Upper lobe of right lung (tissue), 1 donor: ENCODE data around the gene WIZ. TPM values are rescaled to one million over a fixed set of nuclear protein-coding genes. Genes with fewer than 3 reads are reported as not detected.

ENCODE experiments used
- ATAC-seq: fragments of 200-7000 bp; cut with Tn5 transposase; one replicate; pipeline ENCODE4 v1.9.1; 2020; ENCODE audit warnings: mild to moderate bottlenecking, moderate library complexity
- DNase-seq: peaks from one replicate; pipeline ENCODE4 v3.0.0-alpha.2; 2020
- H3K27ac ChIP-seq: fragments of 200-600 bp; one replicate; pipeline ENCODE4 v1.8.0; 2022
- H3K27me3 ChIP-seq: fragments of 200-600 bp; one replicate; pipeline ENCODE4 v1.8.0; 2022; ENCODE audit warnings: mild to moderate bottlenecking
- H3K36me3 ChIP-seq: fragments of 200-600 bp; one replicate; pipeline ENCODE4 v1.8.0; 2022
- H3K4me1 ChIP-seq: fragments of 200-600 bp; one replicate; pipeline ENCODE4 v1.8.0; 2022
- H3K4me3 ChIP-seq: fragments of 200-600 bp; one replicate; pipeline ENCODE4 v1.8.0; 2022; ENCODE audit warnings: mild to moderate bottlenecking
- H3K9me3 ChIP-seq: fragments of 200-600 bp; one replicate; pipeline ENCODE4 v1.8.0; 2022
- CTCF ChIP-seq: fragments of 200-600 bp; IDR thresholded peaks from one replicate; pipeline ENCODE4 v1.8.0; 2022; ENCODE audit warnings: antibody characterized with exemption
- intact Hi-C: fragments of 100-400 bp; cut with DNase I; formaldehyde crosslinking; loops from one replicate; pipeline ENCODE4 v1.11.0; 2022
- total RNA-seq: library from RNA; stranded (reverse); fragmentation: NEBNext Ultra II Directional; extraction: Animal tissue kit (Norgen Biotek cat#: 25700); gene quantifications from one replicate; pipeline ENCODE4 v1.2.1, GENCODE V29; 2021
- donor health status: DM: no; HTN: yes; CAD: no; lungs with severe emphysema.

The WIZ gene
- total RNA-seq, 1 donor from 2014 or later, result 30.9 TPM

GRCh38 chr19:15426485-15427349 lies 23.0 kb downstream of the WIZ start:
- H3K4me3 ChIP-seq, result no peak overlapping the region
- no peaks in the 10 kb centered on the region for H3K9me3 ChIP-seq
- intact Hi-C loops, result no loop called here
- TF ChIP-seq CTCF, result no peak
- H3K4me1 ChIP-seq, result peaks cover 16% of the 10 kb centered on the region
- H3K36me3 ChIP-seq, result peaks cover 66% of the 10 kb centered on the region
- no peak overlapping the region for H3K27ac ChIP-seq
- ATAC-seq (no peak), DNase-seq (no peak)
- H3K27me3 ChIP-seq, result no peaks in the 10 kb centered on the region

- H3K27ac ChIP-seq, result no peak overlapping the region
- intact Hi-C loops, result no loop called here
- no peak for DNase-seq
- no peak overlapping the region for H3K4me3 ChIP-seq
- H3K4me1 ChIP-seq, result peaks cover 7% of the 10 kb centered on the region
- H3K27me3 ChIP-seq, result no peaks in the 10 kb centered on the region
- ATAC-seq, result no peak
- H3K36me3 ChIP-seq, result peaks cover 66% of the 10 kb centered on the region
- TF ChIP-seq CTCF, result no peak
- H3K9me3 ChIP-seq, result no peaks in the 10 kb centered on the region
These were observed 24.3 kb downstream of the WIZ start for GRCh38 chr19:15425321-15425950.

- Histone ChIP-seq H3K27ac (no peak overlapping the region), H3K4me3 (no peak overlapping the region), H3K4me1 (peaks cover 4% of the 10 kb centered on the region), H3K36me3 (peaks cover 66% of the 10 kb centered on the region), H3K27me3 (no peaks in the 10 kb centered on the region), H3K9me3 (no peaks in the 10 kb centered on the region)
- no peak for ATAC-seq
- TF ChIP-seq CTCF, result no peak
- DNase-seq, result no peak
- intact Hi-C loops, result no loop called here
These were observed 25.0 kb downstream of the WIZ start for GRCh38 chr19:15424692-15425272.

- intact Hi-C loops, result no loop called here
- no peak for DNase-seq
- Histone ChIP-seq H3K27me3 (no peaks in the 10 kb centered on the region), H3K27ac (no peak overlapping the region), H3K4me1 (peaks cover 4% of the 10 kb centered on the region), H3K36me3 (peaks cover 65% of the 10 kb centered on the region), H3K9me3 (no peaks in the 10 kb centered on the region), H3K4me3 (no peak overlapping the region)
- no peak for TF ChIP-seq CTCF
- no peak for ATAC-seq
These were observed 25.6 kb downstream of the WIZ start for GRCh38 chr19:15424121-15424520.

- Histone ChIP-seq H3K27ac (no peak overlapping the region), H3K9me3 (no peaks in the 10 kb centered on the region), H3K4me3 (no peak overlapping the region), H3K36me3 (peaks cover 58% of the 10 kb centered on the region), H3K27me3 (no peaks in the 10 kb centered on the region), H3K4me1 (peaks cover 4% of the 10 kb centered on the region)
- no peak for TF ChIP-seq CTCF
- DNase-seq (no peak), ATAC-seq (no peak)
- intact Hi-C loops, result no loop called here
These were observed 26.6 kb downstream of the WIZ start for GRCh38 chr19:15423130-15423529.
